ENCODE measurements around the gene IL18BP. TPM values are rescaled to one million over a fixed set of nuclear protein-coding genes. Genes with fewer than 3 reads are reported as not detected.

The IL18BP gene
- total and polyA plus RNA-seq, 2 donors (not counting 1 experiment from before 2014, with no cell fraction given), result 25.9 to 37.3 TPM

DNA sequence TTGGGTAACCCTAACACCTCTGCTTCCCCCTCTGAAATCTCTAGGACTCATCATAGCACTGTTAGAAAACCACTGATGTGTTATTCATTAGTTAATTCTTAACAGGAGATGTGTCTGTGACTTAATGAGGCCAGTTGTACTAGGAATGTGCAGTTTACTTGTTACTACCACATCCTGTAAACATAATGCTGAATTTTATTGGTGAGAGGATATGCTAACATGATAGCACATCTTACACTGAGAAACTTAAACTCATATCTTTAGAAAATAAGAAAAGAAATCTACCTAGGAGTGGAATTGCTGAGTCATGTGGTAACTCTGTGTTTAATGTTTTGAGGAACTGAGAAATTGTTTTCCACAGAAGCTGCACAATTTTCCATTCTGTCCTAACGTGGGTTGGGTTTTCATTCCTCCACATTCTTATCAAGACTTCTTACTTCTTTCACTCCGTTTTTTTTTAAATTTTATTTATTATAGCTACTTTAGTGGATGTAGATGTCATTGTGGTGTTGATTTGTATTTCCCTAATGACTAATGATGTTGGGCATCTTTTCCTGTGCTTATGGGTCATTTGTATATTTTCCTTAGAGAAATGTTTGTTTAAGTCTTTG, 36.2 kb upstream of the IL18BP start:
- no peak overlapping the region for H2AFZ ChIP-seq (ENCODE audit: insufficient read depth, low read depth, low read length, poor library complexity, severe bottlenecking)
- peaks cover 3 to 33% of the 10 kb centered on the region in 2 experiments for H3K36me3 ChIP-seq (replicated peaks in 1 of 2; ENCODE audit: control extremely low read depth in 1 of 2, control insufficient read depth in 1 of 2, extremely low read depth in 1 of 2, insufficient read depth in 2 of 2, low read length in 1 of 2)
- no peaks in the 10 kb centered on the region for H4K20me1 ChIP-seq (ENCODE audit: control insufficient read depth, insufficient read depth, low read length, poor library complexity, severe bottlenecking)
- ATAC-seq (ENCODE audit: low read depth) (peak; percentile 33), DNase-seq (no peak)
- H3K9me3 Mint-ChIP-seq (ENCODE audit: insufficient read depth), result no peaks in the 10 kb centered on the region
- H3K79me2 ChIP-seq (ENCODE audit: control insufficient read depth, insufficient read depth, low read length), result peaks cover 6% of the 10 kb centered on the region
- H3K27ac ChIP-seq (ENCODE audit: low read length in 2 of 2), result no peak overlapping the region
- H3K4me3 ChIP-seq (ENCODE audit: control extremely low read depth in 1 of 5, extremely low read depth in 1 of 5, insufficient read depth in 1 of 5, low read depth in 2 of 5, low read length in 4 of 5), result no peak overlapping the region
- TF ChIP-seq EZH2 (IDR thresholded peaks at IDR 0.05; ENCODE audit: borderline replicate concordance, insufficient read depth, low read depth, low read length, poor library complexity, severe bottlenecking), result no peak
- TF ChIP-seq, protein P1, sequence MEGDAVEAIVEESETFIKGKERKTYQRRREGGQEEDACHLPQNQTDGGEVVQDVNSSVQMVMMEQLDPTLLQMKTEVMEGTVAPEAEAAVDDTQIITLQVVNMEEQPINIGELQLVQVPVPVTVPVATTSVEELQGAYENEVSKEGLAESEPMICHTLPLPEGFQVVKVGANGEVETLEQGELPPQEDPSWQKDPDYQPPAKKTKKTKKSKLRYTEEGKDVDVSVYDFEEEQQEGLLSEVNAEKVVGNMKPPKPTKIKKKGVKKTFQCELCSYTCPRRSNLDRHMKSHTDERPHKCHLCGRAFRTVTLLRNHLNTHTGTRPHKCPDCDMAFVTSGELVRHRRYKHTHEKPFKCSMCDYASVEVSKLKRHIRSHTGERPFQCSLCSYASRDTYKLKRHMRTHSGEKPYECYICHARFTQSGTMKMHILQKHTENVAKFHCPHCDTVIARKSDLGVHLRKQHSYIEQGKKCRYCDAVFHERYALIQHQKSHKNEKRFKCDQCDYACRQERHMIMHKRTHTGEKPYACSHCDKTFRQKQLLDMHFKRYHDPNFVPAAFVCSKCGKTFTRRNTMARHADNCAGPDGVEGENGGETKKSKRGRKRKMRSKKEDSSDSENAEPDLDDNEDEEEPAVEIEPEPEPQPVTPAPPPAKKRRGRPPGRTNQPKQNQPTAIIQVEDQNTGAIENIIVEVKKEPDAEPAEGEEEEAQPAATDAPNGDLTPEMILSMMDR (IDR thresholded peaks at IDR 0.05), result no peak
- ChIA-PET CTCF (interaction anchor here (1.2 kb wide), 1 partner anchor 62 kb away, joined by 4 read pairs; no protein-coding TSS in a partner anchor), POLR2A (interaction anchor here (0.6 kb wide), 1 partner anchor 111 kb away, joined by 4 read pairs; no protein-coding TSS in a partner anchor)
- H3K9me3 ChIP-seq (ENCODE audit: control extremely low read depth in 1 of 3, control insufficient read depth in 2 of 3, insufficient read depth in 1 of 3, low read length in 2 of 3), result no peaks in the 10 kb centered on the region
- H3K4me3 Mint-ChIP-seq, result no peak overlapping the region
- no peaks in the 10 kb centered on the region for H3K27me3 ChIP-seq (replicated peaks in 1 of 4; ENCODE audit: control extremely low read depth in 1 of 4, control insufficient read depth in 3 of 4, insufficient read depth in 4 of 4, low read length in 3 of 4)
- intact Hi-C loops (cut with micrococcal nuclease), result no loop called here
- peaks cover 15% of the 10 kb centered on the region for H3K4me1 Mint-ChIP-seq
- no peak overlapping the region for H3K9ac ChIP-seq (ENCODE audit: low read length)
- H3K27me3 Mint-ChIP-seq, result no peaks in the 10 kb centered on the region
- H3K4me2 ChIP-seq (replicated peaks; ENCODE audit: low read depth, low read length, poor library complexity, severe bottlenecking), result peak overlapping the region; percentile 11
- WGBS (ENCODE audit: insufficient coverage), result no CpG with 5 or more reads among the region's 2 CpGs
- H3K27ac Mint-ChIP-seq, result peak overlapping the region; percentile 64
- H3K4me1 ChIP-seq (ENCODE audit: control insufficient read depth in 2 of 2, insufficient read depth in 2 of 2, low read length in 2 of 2), result peaks cover 5 to 7% of the 10 kb centered on the region in 2 donors

DNA sequence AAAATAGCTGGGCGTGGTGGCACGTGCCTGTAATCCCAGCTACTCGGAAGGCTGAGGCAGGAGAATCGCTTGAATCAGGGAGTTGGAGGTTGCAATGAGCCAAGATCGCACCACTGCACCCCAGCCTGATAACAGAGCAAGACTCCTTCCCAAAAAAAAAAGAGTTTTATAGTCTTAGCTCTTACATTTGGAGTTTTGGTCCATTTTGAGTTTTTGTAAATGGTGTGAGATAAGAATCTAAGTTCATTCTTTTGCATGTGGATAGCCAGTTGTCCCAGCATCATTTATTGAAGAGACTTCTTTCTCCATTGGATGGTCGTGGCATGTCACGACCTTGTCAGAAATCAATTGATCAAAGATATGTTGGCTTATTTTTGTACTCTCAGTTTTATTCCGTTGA, 35.2 kb upstream of the IL18BP start:
- Histone ChIP-seq H3K4me1 (ENCODE audit: control insufficient read depth in 2 of 2, insufficient read depth in 2 of 2, low read length in 2 of 2) (peaks cover 5 to 7% of the 10 kb centered on the region in 2 donors), H4K20me1 (ENCODE audit: control insufficient read depth, insufficient read depth, low read length, poor library complexity, severe bottlenecking) (no peaks in the 10 kb centered on the region), H3K27ac (ENCODE audit: low read length in 2 of 2) (no peak overlapping the region), H2AFZ (ENCODE audit: insufficient read depth, low read depth, low read length, poor library complexity, severe bottlenecking) (no peak overlapping the region), H3K9me3 (ENCODE audit: control extremely low read depth in 1 of 3, control insufficient read depth in 2 of 3, insufficient read depth in 1 of 3, low read length in 2 of 3) (no peaks in the 10 kb centered on the region), H3K4me3 (ENCODE audit: control extremely low read depth in 1 of 5, extremely low read depth in 1 of 5, insufficient read depth in 1 of 5, low read depth in 2 of 5, low read length in 4 of 5) (no peak overlapping the region), H3K36me3 (replicated peaks in 1 of 2; ENCODE audit: control extremely low read depth in 1 of 2, control insufficient read depth in 1 of 2, extremely low read depth in 1 of 2, insufficient read depth in 2 of 2, low read length in 1 of 2) (peaks cover 3 to 41% of the 10 kb centered on the region in 2 experiments), H3K79me2 (ENCODE audit: control insufficient read depth, insufficient read depth, low read length) (peaks cover 13% of the 10 kb centered on the region), H3K9ac (ENCODE audit: low read length) (no peak overlapping the region), H3K4me2 (replicated peaks; ENCODE audit: low read depth, low read length, poor library complexity, severe bottlenecking) (no peak overlapping the region), H3K27me3 (replicated peaks in 1 of 4; ENCODE audit: control extremely low read depth in 1 of 4, control insufficient read depth in 3 of 4, insufficient read depth in 4 of 4, low read length in 3 of 4) (no peaks in the 10 kb centered on the region)
- Mint-ChIP-seq H3K4me1 (peaks cover 15% of the 10 kb centered on the region), H3K27ac (no peak overlapping the region), H3K9me3 (ENCODE audit: insufficient read depth) (no peaks in the 10 kb centered on the region), H3K27me3 (no peaks in the 10 kb centered on the region), H3K4me3 (no peak overlapping the region)
- ChIA-PET CTCF (interaction anchor here (1.2 kb wide), 1 partner anchor 62 kb away, joined by 4 read pairs; no protein-coding TSS in a partner anchor), POLR2A (no interaction called here)
- DNase-seq (no peak), ATAC-seq (ENCODE audit: low read depth) (no peak)
- intact Hi-C loops (cut with micrococcal nuclease), result no loop called here
- TF ChIP-seq, protein P1 (IDR thresholded peaks at IDR 0.05), result no peak
- no peak for TF ChIP-seq EZH2 (IDR thresholded peaks at IDR 0.05; ENCODE audit: borderline replicate concordance, insufficient read depth, low read depth, low read length, poor library complexity, severe bottlenecking)
- WGBS (ENCODE audit: insufficient coverage), result 98% methylated on average over 6 of the region's 8 CpGs

Measured in B cell (primary cell).